ENCODE results near the gene SH3RF3. TPM values are rescaled to one million over a fixed set of nuclear protein-coding genes. Genes with fewer than 3 reads are reported as not detected.
"Not testable (repeated sequence)": the region's sequence is repeated elsewhere in the genome, so short reads cannot be mapped to it uniquely, and the experiment has no call there.

SH3RF3 gene
- total RNA-seq, 1 donor from 2014 or later: 0.68 TPM

DNA sequence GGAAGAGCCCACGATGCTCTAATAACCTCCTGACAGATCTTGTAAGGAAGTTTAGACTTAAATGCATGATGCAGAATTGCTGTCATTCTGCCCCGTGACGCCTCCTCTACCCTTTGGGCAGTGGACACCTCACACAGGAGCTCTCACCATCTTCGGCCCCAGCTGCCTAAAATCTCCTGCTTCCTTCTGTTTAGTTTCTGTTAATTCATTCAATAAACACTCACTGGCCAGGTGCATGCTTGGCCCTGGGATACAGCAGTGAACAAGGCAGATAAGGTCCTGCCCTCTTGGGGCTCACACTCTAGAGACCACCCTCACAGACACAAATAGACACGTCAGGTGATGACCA, 403.7 kb downstream of the SH3RF3 start:
- ATAC-seq: no peak

DNA sequence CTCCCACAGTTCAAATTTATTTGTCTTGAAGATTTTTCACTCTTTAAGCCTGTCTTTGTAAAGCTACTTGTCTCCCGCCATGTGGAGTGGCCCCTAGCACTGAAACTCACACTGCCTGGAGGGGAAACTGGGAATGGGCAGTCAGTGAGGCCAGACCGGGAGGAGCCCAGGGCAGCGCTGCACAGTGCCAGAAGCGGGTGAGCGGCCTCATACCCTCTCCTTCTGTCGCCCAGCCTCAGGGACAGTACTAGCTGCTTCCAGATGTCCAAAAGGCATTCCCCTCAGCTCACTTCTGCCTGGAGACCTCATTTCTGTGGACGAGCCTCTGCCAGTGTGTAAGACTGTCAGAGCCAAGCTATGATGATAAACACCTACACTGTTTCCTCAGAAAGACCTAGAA, 404.8 kb downstream of the SH3RF3 start:
- ATAC-seq: peak; percentile 17

DNA sequence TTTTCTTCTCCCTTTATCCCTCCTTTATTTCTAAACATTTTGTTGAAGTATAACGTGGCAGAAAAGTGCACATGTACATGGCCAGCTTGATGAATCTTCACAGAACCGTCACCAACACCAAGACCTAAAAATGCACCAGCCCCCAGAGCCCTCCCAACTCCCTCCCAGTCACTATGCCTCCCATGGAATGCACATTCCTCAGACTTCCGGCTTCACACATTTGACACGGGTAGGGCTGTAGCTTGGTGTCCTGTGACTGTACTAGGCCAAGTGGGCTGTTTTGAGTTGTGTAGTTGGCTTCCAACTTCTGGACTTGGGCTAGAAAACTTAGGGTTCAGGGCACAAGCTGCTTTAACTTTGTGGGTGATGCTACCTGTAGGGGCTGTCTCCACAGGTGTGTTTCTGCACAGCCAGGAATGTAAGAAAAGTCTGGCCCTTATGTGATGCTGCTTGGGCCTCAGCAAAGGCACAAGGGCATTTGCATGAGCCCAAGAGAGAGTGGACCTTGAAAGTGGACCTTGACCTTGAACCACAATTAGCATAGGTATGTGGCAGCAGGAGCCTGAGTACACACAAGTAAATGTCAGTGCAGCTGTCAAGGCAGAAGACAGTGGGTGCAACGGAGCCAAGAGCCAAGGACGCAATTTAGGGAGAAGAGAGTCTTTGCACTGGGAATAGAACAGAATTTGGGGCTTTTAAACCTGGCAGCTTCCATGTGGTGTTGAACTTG, 406.4 kb downstream of the SH3RF3 start:
- ATAC-seq: no peak

DNA sequence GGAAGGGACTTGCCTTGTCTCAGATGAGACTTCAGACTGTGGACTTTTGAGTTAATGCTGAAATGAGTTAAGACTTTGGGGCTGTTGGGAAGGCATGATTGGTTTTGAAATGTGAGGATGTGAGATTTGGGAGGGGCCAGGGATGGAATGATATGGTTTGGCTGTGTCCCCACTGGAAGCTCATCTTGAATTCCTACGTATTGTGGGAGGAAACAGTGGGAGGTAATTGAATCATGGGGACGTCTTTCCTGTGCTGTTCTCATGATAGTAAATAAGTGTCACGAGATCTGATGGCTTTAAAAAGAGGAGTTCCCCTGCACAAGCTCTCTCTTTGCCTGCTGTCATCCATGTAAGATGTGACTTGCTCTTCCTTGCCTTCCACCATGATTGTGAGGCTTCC, 407.6 kb downstream of the SH3RF3 start:
- not testable (repeated sequence) for ATAC-seq

DNA sequence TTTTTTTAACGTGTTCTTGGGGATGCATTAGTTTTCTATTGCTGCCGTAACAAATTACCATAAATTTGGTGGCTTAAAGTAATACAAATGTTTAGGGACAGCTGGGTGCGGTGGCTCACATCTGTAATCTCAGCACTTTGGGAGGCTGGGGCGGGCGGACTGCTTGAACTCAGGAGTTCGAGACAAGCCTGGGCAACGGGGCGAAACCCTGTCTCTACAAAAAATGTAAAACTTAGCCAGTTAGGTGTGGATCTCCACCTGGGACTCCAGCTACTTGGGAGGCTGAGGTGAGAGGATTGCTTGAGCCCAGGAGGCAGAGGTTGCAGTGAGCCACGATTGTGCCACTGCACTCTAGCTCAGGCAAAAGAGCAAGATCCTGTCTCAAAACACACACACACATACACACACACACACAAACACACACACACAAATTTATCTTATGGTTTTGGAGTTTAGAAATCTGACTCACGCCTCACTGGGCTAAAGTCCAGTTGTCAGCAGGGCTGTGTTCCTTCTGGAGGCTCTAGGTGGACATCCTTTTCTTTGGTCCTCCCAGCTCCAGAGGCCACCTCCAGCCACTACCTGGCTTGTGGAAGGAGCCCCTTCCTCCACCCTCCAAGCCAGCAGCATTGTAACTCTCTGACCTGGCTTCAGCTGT, 408.7 kb downstream of the SH3RF3 start:
- ATAC-seq: no peak

DNA sequence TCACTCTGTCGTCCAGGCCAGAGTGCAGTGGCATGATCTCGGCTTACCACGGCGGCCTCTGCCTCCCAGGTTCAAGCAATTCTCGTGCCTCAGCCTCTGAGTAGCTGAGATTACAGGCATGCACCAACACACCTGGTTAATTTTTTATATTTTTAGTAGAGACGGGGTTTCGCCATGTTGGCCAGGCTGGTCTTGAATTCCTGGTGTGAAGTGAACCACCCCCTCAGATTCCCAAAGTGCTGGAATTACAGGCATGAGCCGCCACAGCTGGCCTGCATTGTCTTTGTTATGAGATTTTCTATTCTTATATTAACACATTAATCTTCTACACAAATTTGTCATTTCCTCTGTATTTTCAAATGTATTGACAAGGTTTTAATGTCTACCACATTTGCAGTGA, 409.5 kb downstream of the SH3RF3 start:
- ATAC-seq: no peak

DNA sequence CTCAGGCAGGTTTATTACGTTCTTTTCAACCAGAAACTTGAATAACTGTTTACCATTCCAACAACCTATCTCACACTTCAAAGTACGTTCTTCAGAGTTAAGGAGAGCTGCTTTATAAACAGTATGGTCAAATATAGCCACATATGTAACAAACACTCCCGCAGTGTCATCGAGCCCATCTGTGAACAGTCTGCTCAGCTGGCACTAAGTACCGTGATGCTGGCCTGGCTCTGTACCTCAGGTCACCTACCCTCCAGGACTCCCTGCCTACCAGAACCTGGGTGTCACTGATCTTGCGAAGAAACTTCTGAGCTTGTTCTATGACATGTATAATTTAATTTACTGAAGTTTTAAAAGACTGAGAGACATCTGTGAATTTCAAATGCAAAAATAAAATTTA, 413.4 kb downstream of the SH3RF3 start:
- ATAC-seq: no peak

DNA sequence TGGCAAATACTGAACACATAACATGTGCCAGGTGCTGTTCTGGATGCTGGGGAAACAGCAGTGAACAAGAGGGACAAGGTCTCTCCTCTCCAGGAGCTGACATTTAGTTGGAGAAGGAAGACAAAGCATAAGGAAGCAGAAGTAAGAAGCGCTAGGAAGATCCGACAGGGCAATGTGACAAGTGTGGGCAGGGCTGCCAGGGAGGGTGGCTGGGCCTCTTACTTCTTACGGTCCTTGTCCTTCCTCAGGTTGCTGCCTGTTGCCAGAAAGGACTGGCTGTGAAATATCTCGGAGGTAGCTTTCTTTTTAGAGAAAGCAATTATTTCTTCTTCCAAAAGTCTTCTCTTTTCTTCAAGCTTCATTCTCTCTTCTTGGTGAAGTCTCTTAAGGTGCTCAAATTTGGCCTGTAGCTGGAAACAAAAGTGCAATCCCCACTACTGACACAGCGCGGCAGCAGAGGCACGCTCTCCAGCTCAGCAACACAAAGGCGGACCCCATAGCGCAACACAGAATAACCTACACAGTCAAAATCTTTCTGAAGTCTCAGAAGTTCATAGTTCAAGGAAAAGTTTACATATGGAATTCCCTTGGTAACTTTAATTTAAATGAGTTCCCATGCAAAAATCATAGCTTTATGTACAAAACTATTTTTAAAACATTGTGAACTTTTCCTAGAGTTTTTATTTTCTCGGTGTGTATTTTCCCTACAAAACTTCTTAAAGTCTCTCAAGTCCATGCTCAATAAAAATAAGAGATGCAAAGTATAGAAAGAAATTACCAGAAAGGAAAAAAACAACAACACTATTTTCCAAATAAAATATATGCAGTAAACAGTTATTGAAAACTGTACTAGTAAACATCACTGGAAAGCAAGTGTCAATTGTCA, 417.1 kb downstream of the SH3RF3 start:
- ATAC-seq: peak; percentile 78

DNA sequence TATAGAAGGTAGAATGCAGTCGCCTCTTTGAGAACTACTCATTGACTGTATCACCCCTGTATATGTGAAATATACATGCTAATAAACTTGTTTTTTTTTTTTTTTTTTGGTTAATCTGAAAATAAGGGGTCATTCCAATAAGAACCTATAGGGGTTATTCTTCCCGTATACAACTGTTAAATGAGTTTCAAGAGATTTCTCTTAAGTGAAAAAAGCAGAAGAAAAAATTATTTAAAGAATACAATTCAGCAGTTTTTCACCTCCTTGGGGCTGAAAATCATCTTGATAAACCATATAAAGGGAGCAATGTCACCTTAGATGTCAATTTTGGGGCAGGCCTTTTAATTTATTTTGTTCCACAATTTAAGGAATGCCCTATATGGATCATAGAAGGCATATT, 418.3 kb downstream of the SH3RF3 start:
- no peak for ATAC-seq

DNA sequence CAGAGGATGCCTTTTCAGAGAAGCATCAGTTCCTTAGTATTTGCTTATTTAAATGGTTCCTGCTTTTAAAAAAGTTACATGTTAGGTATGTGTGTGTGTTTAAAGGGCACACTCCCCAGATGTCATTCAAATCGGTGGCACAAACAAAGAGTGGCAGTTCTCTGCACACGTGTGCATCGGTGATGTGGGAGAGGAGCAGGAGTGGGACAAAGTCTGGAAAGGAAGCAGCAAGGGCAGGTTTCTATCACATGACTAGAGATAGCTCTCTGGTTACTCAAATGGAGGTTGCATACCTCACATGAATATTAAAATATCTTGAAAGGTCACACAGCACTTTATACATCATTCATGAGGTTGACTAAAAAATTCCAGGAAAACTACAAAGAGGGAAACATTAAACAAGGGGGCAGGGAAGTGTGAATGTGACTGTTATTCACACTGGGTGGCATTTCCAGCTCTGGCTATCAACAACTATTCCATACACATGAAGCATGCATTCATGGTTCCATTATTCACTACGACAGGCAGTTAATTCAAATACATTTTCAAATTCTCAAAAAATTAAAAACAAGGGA, 420.1 kb downstream of the SH3RF3 start:
- ATAC-seq: no peak

Other genes starting within 250 kb of the SH3RF3 start
- gene EDAR, start 140.0 kb upstream of the SH3RF3 start, total RNA-seq: 4.8 TPM

All from esophagus mucosa (tissue), 1 donor.